Activated CD4-positive, alpha-beta T cell treated with anti-CD3 and anti-CD28 coated beads for 36 hours (primary cell): ENCODE results near the gene UNC5C. TPM values are rescaled to one million over a fixed set of nuclear protein-coding genes. Genes with fewer than 3 reads are reported as not detected.
"Not testable (repeated sequence)": the region's sequence is repeated elsewhere in the genome, so short reads cannot be mapped to it uniquely, and the experiment has no call there.

Experiments used
- ATAC-seq: fragments of 200-7000 bp; cut with Tn5 transposase; one replicate; pipeline ENCODE4 v1.10.0; 2021; ENCODE audit warnings: mild to moderate bottlenecking, moderate library complexity
- CTCF ChIA-PET: fragments of 350-600 bp; sonication (Branson Sonifier 250); formaldehyde crosslinking; loops from one replicate; lab custom pipeline; 2021; ENCODE audit warnings: antibody characterized with exemption; lab: Charles Lee
- POLR2A ChIA-PET: fragments of 350-600 bp; sonication (Branson Sonifier 250); formaldehyde crosslinking; loops from one replicate; lab custom pipeline; 2021; ENCODE audit warnings: antibody characterized with exemption, inconsistent platforms; lab: Charles Lee
- DNase-seq: peaks from one replicate; pipeline ENCODE4 v3.0.0-alpha.2; 2020
- H3K27ac Mint-ChIP-seq: one replicate; pipeline ENCODE4 v1.8.0; 2021; ENCODE audit warnings: mixed read lengths
- H3K27me3 Mint-ChIP-seq: one replicate; pipeline ENCODE4 v1.8.0; 2021; ENCODE audit warnings: mixed read lengths
- H3K36me3 Mint-ChIP-seq: one replicate; pipeline ENCODE4 v1.8.0; 2021; ENCODE audit warnings: low read depth, mixed read lengths
- H3K4me1 Mint-ChIP-seq: one replicate; pipeline ENCODE4 v1.8.0; 2021; ENCODE audit warnings: mixed read lengths
- H3K4me3 Mint-ChIP-seq: one replicate; pipeline ENCODE4 v1.8.0; 2021; ENCODE audit warnings: mild to moderate bottlenecking, moderate library complexity, mixed read lengths
- H3K9me3 Mint-ChIP-seq: one replicate; pipeline ENCODE4 v1.8.0; 2021; ENCODE audit warnings: low read depth, mixed read lengths
- intact Hi-C, 2 experiments: fragments of 100-400 bp; cut with DNase I in 1 of 2; cut with micrococcal nuclease in 1 of 2; formaldehyde crosslinking; loops; one replicate each; pipeline versions ENCODE4 v1.14.2 to v1.15.1; 2022 to 2024; cut with DNase I, micrococcal nuclease
- total RNA-seq, 2 experiments: library from RNA; stranded (reverse); gene quantifications; one replicate each; pipeline ENCODE4 v1.2.3, GENCODE V29; 2021

The UNC5C gene
- total RNA-seq, 2 experiments from 2014 or later = 0.07 TPM; not detected in 1

- Mint-ChIP-seq H3K36me3 (no peaks in the 10 kb centered on the region), H3K27ac (no peak overlapping the region), H3K9me3 (peaks cover 5% of the 10 kb centered on the region), H3K4me3 (no peak overlapping the region), H3K27me3 (no peaks in the 10 kb centered on the region), H3K4me1 (no peaks in the 10 kb centered on the region)
- POLR2A ChIA-PET = no interaction called here
- intact Hi-C loops = no loop called here
- DNase-seq = peak; percentile 38
- CTCF ChIA-PET = interaction anchor here (0.9 kb wide), 1 partner anchor 25 kb away, joined by 3 read pairs; no protein-coding TSS in a partner anchor
- ATAC-seq = peak; percentile 73
Measured at GRCh38 chr4:95181243-95181995, 367.4 kb downstream of the UNC5C start.

GRCh38 chr4:95180531-95181242 lies 368.1 kb downstream of the UNC5C start:
- intact Hi-C loops = no loop called here
- Mint-ChIP-seq H3K27ac (no peak overlapping the region), H3K9me3 (peaks cover 5% of the 10 kb centered on the region), H3K27me3 (no peaks in the 10 kb centered on the region), H3K36me3 (no peaks in the 10 kb centered on the region), H3K4me1 (no peaks in the 10 kb centered on the region), H3K4me3 (no peak overlapping the region)
- ChIA-PET CTCF (interaction anchor here (0.9 kb wide), 1 partner anchor 24 kb away, joined by 3 read pairs; no protein-coding TSS in a partner anchor), POLR2A (no interaction called here)
- ATAC-seq (no peak), DNase-seq (no peak)

DNA sequence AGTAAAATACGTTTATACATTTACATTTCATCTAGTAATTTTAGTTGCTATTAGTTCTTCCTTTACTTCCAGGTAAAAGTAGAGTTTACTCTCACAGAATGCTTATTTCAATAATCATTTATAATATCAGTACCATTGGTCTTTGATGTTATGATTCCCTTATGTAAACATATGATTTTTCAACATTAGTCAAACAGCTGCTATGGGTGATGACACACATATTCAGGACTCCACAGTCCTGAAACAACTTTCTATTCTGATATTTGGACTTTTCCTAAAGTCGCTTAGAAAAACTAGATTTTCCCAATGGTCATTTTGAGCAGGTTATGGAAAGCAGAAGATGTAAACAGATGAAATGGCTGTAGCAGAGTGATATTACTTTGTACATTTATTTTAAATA lies 369.8 kb downstream of the UNC5C start:
- POLR2A ChIA-PET = no interaction called here
- CTCF ChIA-PET = no interaction called here
- no peak overlapping the region for H3K27ac Mint-ChIP-seq

DNA sequence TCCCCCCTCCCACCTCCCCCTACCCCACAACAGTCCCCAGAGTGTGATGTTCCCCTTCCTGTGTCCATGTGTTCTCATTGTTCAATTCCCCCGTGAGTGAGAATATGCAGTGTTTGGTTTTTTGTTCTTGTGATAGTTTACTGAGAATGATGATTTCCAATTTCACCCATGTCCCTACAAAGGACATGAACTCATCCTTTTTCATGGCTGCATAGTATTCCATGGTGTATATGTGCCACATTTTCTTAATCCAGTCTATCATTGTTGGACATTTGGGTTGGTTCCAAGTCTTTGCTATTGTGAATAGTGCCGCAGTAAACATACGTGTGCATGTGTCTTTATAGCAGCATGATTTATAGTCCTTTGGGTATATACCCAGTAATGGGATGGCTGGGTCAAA lies 377.4 kb downstream of the UNC5C start:
- H3K27ac Mint-ChIP-seq, H3K36me3 Mint-ChIP-seq, H3K4me1 Mint-ChIP-seq, DNase-seq, H3K27me3 Mint-ChIP-seq, CTCF ChIA-PET, H3K4me3 Mint-ChIP-seq, intact Hi-C loops, ATAC-seq, H3K9me3 Mint-ChIP-seq, POLR2A ChIA-PET: not testable (repeated sequence)

More for the DNA sequence above, 369.8 kb downstream of the UNC5C start:
- intact Hi-C loops = no loop called here
- Mint-ChIP-seq H3K36me3 (no peaks in the 10 kb centered on the region), H3K9me3 (peaks cover 5% of the 10 kb centered on the region), H3K4me1 (no peaks in the 10 kb centered on the region), H3K4me3 (no peak overlapping the region), H3K27me3 (no peaks in the 10 kb centered on the region)
- DNase-seq (no peak), ATAC-seq (no peak)

- no peak for ATAC-seq
- H3K27me3 Mint-ChIP-seq = no peaks in the 10 kb centered on the region
- H3K36me3 Mint-ChIP-seq = no peaks in the 10 kb centered on the region
- H3K9me3 Mint-ChIP-seq = no peaks in the 10 kb centered on the region
- no peak overlapping the region for H3K4me3 Mint-ChIP-seq
- H3K4me1 Mint-ChIP-seq = peaks cover 9% of the 10 kb centered on the region
- ChIA-PET CTCF (interaction anchor here (0.9 kb wide), 1 partner anchor 9 kb away, joined by 3 read pairs; no protein-coding TSS in a partner anchor), POLR2A (no interaction called here)
- no peak for DNase-seq
- no peak overlapping the region for H3K27ac Mint-ChIP-seq
- intact Hi-C loops = no loop called here
Measured at GRCh38 chr4:95170176-95170575, 378.6 kb downstream of the UNC5C start.

DNA sequence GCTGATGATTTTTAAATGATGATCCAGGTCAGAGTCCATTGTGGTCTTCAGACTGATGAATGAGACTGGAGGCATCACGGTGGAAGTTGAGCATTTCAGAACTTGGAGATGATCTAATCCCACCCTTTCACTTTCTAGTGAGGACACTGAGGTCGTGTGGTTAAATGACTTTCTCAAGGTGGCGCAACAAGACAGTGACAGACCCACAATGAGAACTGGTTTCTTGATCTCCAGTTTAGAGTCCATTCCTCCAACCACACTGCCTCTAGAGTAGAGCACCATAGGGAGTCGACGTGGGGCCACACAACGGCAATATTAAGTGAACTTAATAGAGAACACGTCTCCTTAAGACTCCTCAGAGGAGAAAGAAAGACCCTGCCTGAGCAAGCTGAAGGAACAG lies 381.0 kb downstream of the UNC5C start:
- H3K36me3 Mint-ChIP-seq = no peaks in the 10 kb centered on the region
- no peaks in the 10 kb centered on the region for H3K9me3 Mint-ChIP-seq
- ATAC-seq (peak; percentile 58), DNase-seq (peak; percentile 17)
- H3K27me3 Mint-ChIP-seq = no peaks in the 10 kb centered on the region
- no peak overlapping the region for H3K27ac Mint-ChIP-seq
- H3K4me1 Mint-ChIP-seq = peaks cover 9% of the 10 kb centered on the region
- intact Hi-C loops = loop anchor here (2.0 to 10.0 kb wide), 5 partner anchors 339 to 1985 kb away; no protein-coding TSS in a partner anchor
- CTCF ChIA-PET = no interaction called here
- POLR2A ChIA-PET = no interaction called here
- no peak overlapping the region for H3K4me3 Mint-ChIP-seq

DNA sequence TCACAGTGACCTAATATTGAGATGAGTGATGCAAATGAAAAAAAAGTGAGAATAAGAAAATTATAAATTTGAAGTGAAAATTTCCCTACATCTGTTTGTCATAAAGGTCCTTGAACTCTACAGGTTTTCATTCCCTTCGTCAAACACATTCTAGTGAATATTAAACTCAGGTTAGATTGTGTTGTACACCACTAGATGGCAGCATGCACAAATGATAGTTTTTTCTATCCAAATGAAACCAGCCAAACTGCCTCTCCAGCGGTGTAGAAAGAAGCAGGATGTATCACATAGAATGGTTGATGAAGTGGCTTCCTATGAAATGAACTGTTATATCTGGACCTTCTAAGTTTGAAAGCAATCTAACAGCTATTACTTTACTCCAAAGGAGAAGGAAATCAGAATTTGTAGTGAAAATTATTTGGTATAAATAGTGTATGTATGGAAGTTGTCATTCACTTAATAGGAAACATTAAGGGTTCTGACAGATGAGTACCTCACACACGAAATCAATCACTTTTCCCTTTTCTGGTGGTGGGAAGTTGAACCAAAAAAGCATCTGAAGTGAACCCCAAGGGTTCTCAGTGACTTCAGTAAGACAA lies 382.7 kb downstream of the UNC5C start:
- Mint-ChIP-seq H3K4me1 (peaks cover 9% of the 10 kb centered on the region), H3K9me3 (no peaks in the 10 kb centered on the region), H3K27me3 (no peaks in the 10 kb centered on the region), H3K27ac (no peak overlapping the region), H3K36me3 (no peaks in the 10 kb centered on the region), H3K4me3 (no peak overlapping the region)
- POLR2A ChIA-PET = no interaction called here
- intact Hi-C loops = loop anchor here (2.0 to 10.0 kb wide), 5 partner anchors 341 to 1987 kb away; no protein-coding TSS in a partner anchor
- CTCF ChIA-PET = interaction anchor here (0.8 kb wide), 2 partner anchors 36 to 1449 kb away, joined by 3 read pairs; no protein-coding TSS in a partner anchor
- DNase-seq (peak; percentile 31), ATAC-seq (peak; percentile 78)

DNA sequence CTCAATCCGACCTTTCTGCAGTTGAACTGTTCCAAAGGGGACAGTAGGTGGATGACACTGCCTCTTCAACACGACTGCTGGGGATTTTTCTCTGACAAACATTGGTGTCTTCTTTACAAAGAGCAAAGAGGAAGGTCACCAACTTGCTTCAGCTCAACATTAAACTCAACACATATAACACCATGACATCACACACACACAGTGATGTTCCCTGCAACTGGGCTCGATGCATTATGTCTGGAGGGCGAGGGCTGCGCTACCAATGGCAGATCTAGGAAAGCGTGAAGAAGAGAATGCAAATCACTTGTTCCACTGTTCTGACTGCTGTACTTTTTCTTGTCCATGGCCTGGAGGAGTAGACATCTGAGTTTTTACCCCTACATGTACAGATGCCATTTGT lies 385.9 kb downstream of the UNC5C start:
- no peak overlapping the region for H3K27ac Mint-ChIP-seq
- H3K4me3 Mint-ChIP-seq = no peak overlapping the region
- ChIA-PET POLR2A (no interaction called here), CTCF (interaction anchor here (0.6 to 1.3 kb wide), 2 partner anchors 93 to 109 kb away, joined by 3 read pairs; no protein-coding TSS in a partner anchor)
- intact Hi-C loops = loop anchor here in 1 of 2 experiments (10.0 kb wide), 1 partner anchor 872 kb away; no protein-coding TSS in a partner anchor
- no peaks in the 10 kb centered on the region for H3K27me3 Mint-ChIP-seq
- H3K4me1 Mint-ChIP-seq = peaks cover 7% of the 10 kb centered on the region
- H3K36me3 Mint-ChIP-seq = no peaks in the 10 kb centered on the region
- no peak for ATAC-seq
- no peaks in the 10 kb centered on the region for H3K9me3 Mint-ChIP-seq
- DNase-seq = no peak

GRCh38 chr4:95161781-95162469 lies 386.8 kb downstream of the UNC5C start:
- Mint-ChIP-seq H3K4me1 (peaks cover 5% of the 10 kb centered on the region), H3K9me3 (no peaks in the 10 kb centered on the region)

DNA sequence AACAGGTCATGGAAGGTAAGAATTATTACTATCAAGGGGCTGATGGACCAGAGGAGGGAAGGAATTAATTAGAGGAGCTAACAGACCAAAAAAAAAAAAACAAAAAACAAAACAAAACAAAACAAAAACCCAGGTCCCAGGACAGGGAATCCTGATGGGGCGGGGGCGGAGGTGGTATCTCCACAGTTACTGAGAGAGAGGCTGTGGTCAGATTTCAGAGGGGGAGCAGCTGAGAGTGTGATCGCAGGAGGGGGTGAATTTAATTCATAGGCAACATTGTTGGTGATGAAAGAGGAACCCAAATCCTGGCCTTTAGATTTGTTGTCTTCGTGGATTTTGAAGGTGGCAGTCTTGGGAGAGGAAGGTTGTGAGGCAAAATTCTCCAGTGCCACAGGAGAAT lies 389.4 kb downstream of the UNC5C start:
- H3K27ac Mint-ChIP-seq = no peak overlapping the region

More at GRCh38 chr4:95161781-95162469, 386.8 kb downstream of the UNC5C start:
- no peak for ATAC-seq
- ChIA-PET POLR2A (no interaction called here), CTCF (interaction anchor here (0.6 to 1.5 kb wide), 2 partner anchors 8 to 514 kb away, joined by 3 read pairs; no protein-coding TSS in a partner anchor)
- Mint-ChIP-seq H3K27me3 (no peaks in the 10 kb centered on the region), H3K36me3 (no peaks in the 10 kb centered on the region), H3K4me3 (no peak overlapping the region), H3K27ac (no peak overlapping the region)
- intact Hi-C loops = loop anchor here in 1 of 2 experiments (10.0 kb wide), 1 partner anchor 873 kb away; no protein-coding TSS in a partner anchor
- no peak for DNase-seq

More for the DNA sequence above, 389.4 kb downstream of the UNC5C start:
- intact Hi-C loops = loop anchor here in 1 of 2 experiments (5.0 kb wide), 1 partner anchor 1193 kb away; no protein-coding TSS in a partner anchor
- peaks cover 12% of the 10 kb centered on the region for H3K4me1 Mint-ChIP-seq
- no peak overlapping the region for H3K4me3 Mint-ChIP-seq
- H3K27me3 Mint-ChIP-seq = no peaks in the 10 kb centered on the region
- no peaks in the 10 kb centered on the region for H3K9me3 Mint-ChIP-seq
- ATAC-seq = no peak
- no peaks in the 10 kb centered on the region for H3K36me3 Mint-ChIP-seq
- POLR2A ChIA-PET = no interaction called here
- DNase-seq = no peak
- CTCF ChIA-PET = interaction anchor here (1.1 kb wide), 1 partner anchor 9 kb away, joined by 5 read pairs; no protein-coding TSS in a partner anchor
